ENCODE data around the gene CD1B.
"Not testable (repeated sequence)": the region's sequence is repeated elsewhere in the genome, so short reads cannot be mapped to it uniquely, and the experiment has no call there.

The CD1B gene

GRCh38 chr1:158331481-158332150, at the start of gene CD1B:
TSS of gene CD1B (minus strand) at chr1:158331531. CDS start at chr1:158331423, 108 bp downstream.
- DNase-seq: no peak

- DNase-seq: no peak
These were observed 43.5 kb upstream of the CD1B start for GRCh38 chr1:158374860-158375259.

GRCh38 chr1:158374101-158374500, 42.8 kb upstream of the CD1B start:
- DNase-seq: not testable (repeated sequence)

GRCh38 chr1:158371188-158371953, 40.0 kb upstream of the CD1B start:
- no peak for DNase-seq

GRCh38 chr1:158366783-158367182, 35.5 kb upstream of the CD1B start:
- DNase-seq: no peak

- no peak for DNase-seq
These were observed 31.6 kb upstream of the CD1B start for GRCh38 chr1:158362941-158363340.

GRCh38 chr1:158362482-158362881, 31.2 kb upstream of the CD1B start:
- DNase-seq: no peak

- DNase-seq: no peak
These were observed 26.1 kb upstream of the CD1B start for GRCh38 chr1:158357441-158357840.

GRCh38 chr1:158356616-158357015, 25.3 kb upstream of the CD1B start:
- no peak for DNase-seq

GRCh38 chr1:158355773-158356285, 24.5 kb upstream of the CD1B start:
- no peak for DNase-seq

- no peak for DNase-seq
These were observed 22.9 kb upstream of the CD1B start for GRCh38 chr1:158354255-158354654.

GRCh38 chr1:158353303-158354075, 22.2 kb upstream of the CD1B start, which contains the start of gene CD1E:
TSS of gene CD1E (plus strand) at chr1:158353894. CDS start at chr1:158353989, 95 bp downstream.
- DNase-seq: peak in 1 of 2 experiments; percentile 3

- not testable (repeated sequence) for DNase-seq
These were observed 17.6 kb upstream of the CD1B start for GRCh38 chr1:158348946-158349345.

GRCh38 chr1:158336413-158336812, 5.1 kb upstream of the CD1B start:
- not testable (repeated sequence) for DNase-seq

- no peak for DNase-seq
These were observed 3.8 kb upstream of the CD1B start for GRCh38 chr1:158335213-158335532.

GRCh38 chr1:158334526-158335212, 3.3 kb upstream of the CD1B start:
- DNase-seq: no peak

GRCh38 chr1:158333405-158334155, 2.2 kb upstream of the CD1B start:
- DNase-seq: no peak

GRCh38 chr1:158331106-158331425, 265 bp downstream of the CD1B start:
- DNase-seq: no peak

GRCh38 chr1:158330391-158331105, 783 bp downstream of the CD1B start:
- no peak for DNase-seq

GRCh38 chr1:158329733-158330132, 1.6 kb downstream of the CD1B start:
- peak; percentile 17 to 47 for DNase-seq

GRCh38 chr1:158329300-158329699, 2.0 kb downstream of the CD1B start:
- DNase-seq: no peak

All from Kasumi-1 (cell line).